ENCODE results near the gene MTHFD2L.
"Not testable (repeated sequence)": the region's sequence is repeated elsewhere in the genome, so short reads cannot be mapped to it uniquely, and the experiment has no call there.

MTHFD2L gene

GRCh38 chr4:74157561-74158465 is at the start of gene MTHFD2L:
Gene MTHFD2L, plus strand, starts transcription at chr4:74158118. Its CDS starts 21 bp downstream, at chr4:74158139.
- DNase-seq, result peak; percentile 49 to 82 (median 69)

- no peak for DNase-seq
Observed at GRCh38 chr4:74108457-74109115, 49.3 kb upstream of the MTHFD2L start.

GRCh38 chr4:74109116-74109869 is 48.6 kb upstream of the MTHFD2L start:
- no peak for DNase-seq

GRCh38 chr4:74109870-74110605 is 47.9 kb upstream of the MTHFD2L start:
- DNase-seq, result no peak

- no peak for DNase-seq
Observed at GRCh38 chr4:74110670-74111069, 47.2 kb upstream of the MTHFD2L start.

GRCh38 chr4:74111306-74111975 is 46.5 kb upstream of the MTHFD2L start:
- no peak for DNase-seq

GRCh38 chr4:74111990-74112389 is 45.9 kb upstream of the MTHFD2L start:
- no peak for DNase-seq

GRCh38 chr4:74112399-74113105 is 45.4 kb upstream of the MTHFD2L start:
- DNase-seq, result no peak

GRCh38 chr4:74114234-74114633 is 43.7 kb upstream of the MTHFD2L start:
- no peak for DNase-seq

- DNase-seq, result no peak
Observed at GRCh38 chr4:74117024-74117534, 40.8 kb upstream of the MTHFD2L start.

GRCh38 chr4:74118600-74119338 is 39.1 kb upstream of the MTHFD2L start:
- DNase-seq, result no peak

GRCh38 chr4:74120086-74120485 is 37.8 kb upstream of the MTHFD2L start:
- no peak for DNase-seq

GRCh38 chr4:74121643-74122579 is 36.0 kb upstream of the MTHFD2L start:
- no peak for DNase-seq

GRCh38 chr4:74123065-74123728 is 34.7 kb upstream of the MTHFD2L start:
- no peak for DNase-seq

GRCh38 chr4:74125029-74125428 is 32.9 kb upstream of the MTHFD2L start:
- DNase-seq, result no peak

GRCh38 chr4:74127745-74128144 is 30.2 kb upstream of the MTHFD2L start:
- DNase-seq, result no peak

GRCh38 chr4:74130843-74131242 is 27.1 kb upstream of the MTHFD2L start:
- DNase-seq, result not testable (repeated sequence)

GRCh38 chr4:74132188-74132587 is 25.7 kb upstream of the MTHFD2L start:
- DNase-seq, result not testable (repeated sequence)

GRCh38 chr4:74132944-74133343 is 25.0 kb upstream of the MTHFD2L start:
- no peak for DNase-seq

Data from stimulated activated naive CD4-positive, alpha-beta T cell (primary cell).